Diencephalon (tissue), 1 donor: ENCODE data around the gene SLFN12. TPM values are rescaled to one million over a fixed set of nuclear protein-coding genes. Genes with fewer than 3 reads are reported as not detected.

Experiments
- small RNA-seq: library from RNA; depleted of rRNA; stranded (forward); fragments of <200 nt; gene quantifications from one replicate; pipeline ENCODE3, GENCODE V24; 2014
- total RNA-seq: library from RNA; depleted of rRNA; stranded (reverse); fragments of >200 nt; gene quantifications from one replicate; pipeline ENCODE4 v1.2.3, GENCODE V29; 2014

The SLFN12 gene
- 8.8 TPM for total RNA-seq

DNA sequence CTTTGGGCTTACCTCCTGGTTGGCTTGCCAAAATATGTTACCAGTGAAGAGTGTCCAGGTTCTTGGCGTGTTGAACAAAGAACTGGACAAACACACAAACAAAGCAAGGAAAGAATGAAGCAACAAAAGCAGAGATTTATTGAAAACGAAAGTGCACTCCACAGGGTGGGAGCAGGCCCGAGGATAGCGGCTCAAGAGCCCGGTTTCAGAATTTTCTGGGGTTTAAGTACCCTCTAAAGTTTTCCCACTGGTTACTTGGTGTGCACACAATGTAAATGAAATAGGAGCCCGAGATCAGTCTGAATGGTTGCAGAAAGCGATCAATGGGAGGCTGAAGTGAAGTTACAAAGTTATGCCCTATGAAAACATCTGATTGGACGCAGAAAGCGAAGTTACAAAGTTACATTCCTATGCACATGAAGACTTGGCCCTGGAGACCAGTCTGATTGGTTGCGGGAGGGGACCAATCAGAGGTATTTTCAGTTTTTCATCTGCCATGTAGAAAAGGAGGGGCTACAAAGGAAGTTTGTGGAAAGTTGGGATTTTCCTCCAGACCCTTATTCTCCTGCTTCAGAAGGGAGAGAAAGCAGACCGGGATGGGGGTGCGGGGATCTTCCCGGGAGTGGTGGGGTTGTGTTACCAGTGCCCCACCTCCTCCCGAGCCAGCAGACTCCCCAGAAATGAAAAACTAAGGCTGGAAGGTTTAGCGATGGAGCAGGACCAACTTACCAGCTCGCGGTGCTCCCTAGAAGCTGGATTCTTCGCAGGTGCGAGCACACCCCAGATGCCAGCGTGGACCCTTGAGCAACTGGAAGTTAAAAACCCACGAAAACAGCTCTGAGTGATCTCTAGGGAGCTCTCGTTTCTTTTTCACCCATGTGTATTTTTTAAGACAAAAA lies at the start of gene SLFN12:
TSS of gene SLFN12 (minus strand) at position 325 of the 899 bp plus-strand sequence. CDS start 9,472 bp downstream, outside the sequence.

DNA sequence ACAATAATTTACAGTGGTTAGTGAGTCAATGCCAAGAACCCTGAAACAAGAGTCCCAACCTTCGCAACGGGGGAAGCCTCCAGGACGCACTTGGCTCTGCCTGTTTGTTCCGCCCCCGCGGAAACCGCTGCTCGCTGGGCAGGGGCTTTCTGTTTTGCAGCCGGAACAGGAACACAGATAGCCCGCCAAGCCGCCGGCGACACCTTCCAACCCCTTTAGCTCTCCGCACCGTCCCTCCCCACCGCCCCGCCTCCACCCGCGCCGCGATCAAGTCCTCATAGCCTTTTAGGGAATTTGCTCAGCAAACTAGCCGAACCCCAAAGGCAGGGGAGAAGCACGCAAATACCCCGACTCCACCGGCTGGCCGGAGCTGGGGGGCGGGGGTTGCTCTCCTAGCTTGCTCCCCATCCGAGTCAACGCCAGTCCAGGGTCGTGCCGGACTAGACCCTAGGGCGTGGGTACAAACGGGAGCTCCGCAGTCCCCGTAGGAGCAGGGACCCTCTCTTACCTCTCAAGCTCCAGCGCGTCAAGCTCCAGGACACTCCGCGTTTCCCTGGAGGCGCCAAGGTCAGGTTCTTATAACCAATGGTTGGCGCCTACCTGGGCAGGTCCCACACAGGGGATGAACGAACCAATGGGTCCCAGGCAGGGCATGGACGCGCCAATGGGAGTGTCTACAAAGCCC lies 16.1 kb upstream of the SLFN12 start, which contains the start of gene SLFN13:
TSS of gene SLFN13 (minus strand) at position 553 of the 685 bp plus-strand sequence. CDS start 3,086 bp downstream, outside the sequence.

DNA sequence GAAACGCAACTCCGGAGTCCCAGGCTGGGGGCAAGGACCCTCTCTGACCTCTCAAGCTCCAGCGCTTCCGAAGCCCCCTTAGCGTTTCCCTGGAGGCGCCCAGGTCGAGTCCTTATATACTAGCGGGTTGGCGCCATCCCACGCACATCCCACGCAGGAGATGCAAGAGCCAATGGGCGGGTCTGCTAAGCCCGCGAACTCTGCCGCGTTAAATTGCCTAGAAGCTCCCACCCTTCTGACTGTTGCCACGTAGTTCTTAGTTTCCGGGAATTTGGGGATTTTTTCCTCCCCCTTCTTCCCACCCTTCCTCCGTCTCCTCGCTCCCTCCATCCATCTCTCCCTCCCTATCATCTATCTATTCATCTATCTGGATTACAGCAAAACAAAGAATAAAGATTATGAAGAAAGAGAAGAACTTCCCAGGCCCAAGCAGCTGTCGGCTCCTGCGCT lies 58.7 kb downstream of the SLFN12 start, which contains the start of gene SLFN11:
TSS of gene SLFN11 (minus strand) at position 88 of the 450 bp plus-strand sequence. CDS start 9,814 bp downstream, outside the sequence.

Small RNA genes lying within 50 kb of the gene (small RNA-seq; reads per million reads assigned to genes)
- gene AC060766.3 (not detected), gene AC060766.5 (not detected)

Other genes starting within 250 kb of the SLFN12 start
- gene SLC35G3, start 238.1 kb downstream of the SLFN12 start, total RNA-seq, result not detected
- 9.9 TPM for gene SLFN5, start 189.4 kb downstream of the SLFN12 start, total RNA-seq
- 7.8 TPM for gene SLFN11, start 58.9 kb downstream of the SLFN12 start, total RNA-seq
- 1.4 TPM for gene SLFN13, start 16.3 kb upstream of the SLFN12 start, total RNA-seq
- gene SLFN12L, start 105.2 kb upstream of the SLFN12 start, total RNA-seq, result 0.46 TPM
- gene SLFN14, start 128.3 kb upstream of the SLFN12 start, total RNA-seq, result 0.23 TPM
- gene PEX12, start 146.1 kb upstream of the SLFN12 start, total RNA-seq, result 7.2 TPM
- 287 TPM for gene AP2B1, start 154.8 kb upstream of the SLFN12 start, total RNA-seq